Measurements from ENCODE around the gene SMIM5.

SMIM5 gene

GRCh38 chr17:75640556-75641119 lies 7.4 kb downstream of the SMIM5 start:
- no peak for DNase-seq (ENCODE audit: low read depth)

- no peak for DNase-seq (ENCODE audit: low read depth)
Observed at GRCh38 chr17:75641343-75641742, 8.1 kb downstream of the SMIM5 start.

GRCh38 chr17:75642182-75642783 lies 9.0 kb downstream of the SMIM5 start:
- no peak for DNase-seq (ENCODE audit: low read depth)

- DNase-seq (ENCODE audit: low read depth), result no peak
Observed at GRCh38 chr17:75642784-75643642, 9.8 kb downstream of the SMIM5 start.

- DNase-seq (ENCODE audit: low read depth), result no peak
Observed at GRCh38 chr17:75643643-75644017, 10.4 kb downstream of the SMIM5 start.

GRCh38 chr17:75645501-75645888 lies 12.3 kb downstream of the SMIM5 start:
- peak; percentile 43 for DNase-seq (ENCODE audit: low read depth)

- DNase-seq (ENCODE audit: low read depth), result no peak
Observed at GRCh38 chr17:75645889-75646637, 12.8 kb downstream of the SMIM5 start.

GRCh38 chr17:75646638-75646992 lies 13.4 kb downstream of the SMIM5 start:
- DNase-seq (ENCODE audit: low read depth), result no peak

- DNase-seq (ENCODE audit: low read depth), result no peak
Observed at GRCh38 chr17:75647061-75647460, 13.8 kb downstream of the SMIM5 start.

GRCh38 chr17:75647921-75648320 lies 14.7 kb downstream of the SMIM5 start:
- DNase-seq (ENCODE audit: low read depth), result no peak

GRCh38 chr17:75649687-75650086 lies 16.5 kb downstream of the SMIM5 start:
- DNase-seq (ENCODE audit: low read depth), result no peak

- no peak for DNase-seq (ENCODE audit: low read depth)
Observed at GRCh38 chr17:75650874-75651273, 17.6 kb downstream of the SMIM5 start.

- no peak for DNase-seq (ENCODE audit: low read depth)
Observed at GRCh38 chr17:75652341-75652740, 19.1 kb downstream of the SMIM5 start.

- DNase-seq (ENCODE audit: low read depth), result no peak
Observed at GRCh38 chr17:75652934-75653549, 19.8 kb downstream of the SMIM5 start.

GRCh38 chr17:75654176-75654575 lies 20.9 kb downstream of the SMIM5 start:
- no peak for DNase-seq (ENCODE audit: low read depth)

- no peak for DNase-seq (ENCODE audit: low read depth)
Observed at GRCh38 chr17:75658237-75658636, 25.0 kb downstream of the SMIM5 start.

GRCh38 chr17:75661531-75661930 lies 28.3 kb downstream of the SMIM5 start:
- no peak for DNase-seq (ENCODE audit: low read depth)

GRCh38 chr17:75662511-75662910 lies 29.3 kb downstream of the SMIM5 start:
- DNase-seq (ENCODE audit: low read depth), result no peak

- no peak for DNase-seq (ENCODE audit: low read depth)
Observed at GRCh38 chr17:75664099-75664549, 30.9 kb downstream of the SMIM5 start.

GRCh38 chr17:75665981-75666380 lies 32.7 kb downstream of the SMIM5 start:
- no peak for DNase-seq (ENCODE audit: low read depth)

- DNase-seq (ENCODE audit: low read depth), result peak; percentile 91
Observed at GRCh38 chr17:75666959-75667790, 33.9 kb downstream of the SMIM5 start, which contains the start of the genes RECQL5 and SAP30BP. RECQL5 (minus strand) TSS chr17:75667154; CDS start chr17:75666557, 597 bp downstream. SAP30BP (plus strand) TSS chr17:75667338; CDS start chr17:75667373, 35 bp downstream.
